Kidney epithelial cell (primary cell): Measurements from ENCODE around the gene CDC42BPA. TPM values are rescaled to one million over a fixed set of nuclear protein-coding genes. Genes with fewer than 3 reads are reported as not detected.

Experiments
- DNase-seq: peaks from one replicate; pipeline ENCODE4 v3.0.0-alpha.2; 2010; ENCODE audit warnings: low read depth
- H3K27me3 ChIP-seq: 2 replicates; pipeline ENCODE4 v1.6.0; 2011; ENCODE audit warnings: low read length; ENCODE audit not compliant: control insufficient read depth, insufficient read depth
- H3K36me3 ChIP-seq: 2 replicates; pipeline ENCODE4 v1.5.1; 2011; ENCODE audit warnings: low read length; ENCODE audit not compliant: control insufficient read depth, insufficient read depth
- H3K4me3 ChIP-seq: 2 replicates; pipeline ENCODE4 v1.5.1; 2011; ENCODE audit warnings: low read depth, mild to moderate bottlenecking, control low read depth, low read length
- CTCF ChIP-seq: IDR thresholded peaks from 2 replicates; pipeline ENCODE4 v1.5.1; 2011; ENCODE audit warnings: mild to moderate bottlenecking, moderate library complexity, low read length, control low read depth, inconsistent platforms; ENCODE audit not compliant: insufficient read depth, poor library complexity, severe bottlenecking
- total RNA-seq: library from RNA; depleted of rRNA; stranded (reverse); fragments of >200 nt; gene quantifications from 2 replicates; pipeline ENCODE4 v1.2.3, GENCODE V29; 2015

Gene CDC42BPA
- total RNA-seq, 1 donor from 2014 or later: 33.4 TPM

- Histone ChIP-seq H3K27me3 (no peaks in the 10 kb centered on the region), H3K36me3 (no peaks in the 10 kb centered on the region), H3K4me3 (no peak overlapping the region)
- no peak for DNase-seq
- TF ChIP-seq CTCF: no peak
These were observed 341.9 kb downstream of the CDC42BPA start for GRCh38 chr1:226976276-226976977.

- DNase-seq: no peak
- no peaks in the 10 kb centered on the region for H3K36me3 ChIP-seq
- no peak overlapping the region for H3K4me3 ChIP-seq
- H3K27me3 ChIP-seq: no peaks in the 10 kb centered on the region
- no peak for TF ChIP-seq CTCF
These were observed 342.7 kb downstream of the CDC42BPA start for GRCh38 chr1:226975259-226976250.

- Histone ChIP-seq H3K4me3 (no peak overlapping the region), H3K36me3 (no peaks in the 10 kb centered on the region), H3K27me3 (no peaks in the 10 kb centered on the region)
- no peak for TF ChIP-seq CTCF
- no peak for DNase-seq
These were observed 343.6 kb downstream of the CDC42BPA start for GRCh38 chr1:226974544-226975258.

- Histone ChIP-seq H3K4me3 (no peak overlapping the region), H3K36me3 (no peaks in the 10 kb centered on the region)
- DNase-seq: no peak
These were observed 344.3 kb downstream of the CDC42BPA start for GRCh38 chr1:226973898-226974543.

More at GRCh38 chr1:226973898-226974543, 344.3 kb downstream of the CDC42BPA start:
- H3K27me3 ChIP-seq: no peaks in the 10 kb centered on the region
- no peak for TF ChIP-seq CTCF
